K562 (cell line): ENCODE data around the gene CALR3. TPM values are rescaled to one million over a fixed set of nuclear protein-coding genes. Genes with fewer than 3 reads are reported as not detected.

Source experiments
- ATAC-seq: fragments of 200-7000 bp; cut with Tn5 transposase; 3 replicates; pipeline ENCODE4 v1.9.1; 2020; ENCODE audit warnings: moderate library complexity
- BruUV-seq: library from RNA; stranded (reverse); fragments of 400-500 nt; replicated peaks from 2 replicates; lab custom pipeline; 2021; lab: Mats Ljungman, UMichigan
- CTCF ChIA-PET: fragments of 300-600 bp; formaldehyde crosslinking; extraction: SDS; loops from one replicate; lab custom pipeline; 2021; ENCODE audit warnings: low intra/inter-chr PET ratio; lab: Yijun Ruan, JAX
- POLR2A ChIA-PET: fragments of 300-600, 350-650 bp; sonication (Branson Sonifier 250); formaldehyde crosslinking; extraction: SDS; loops from one replicate; lab custom pipeline; 2021; ENCODE audit warnings: antibody characterized with exemption, inconsistent platforms; lab: Yijun Ruan, JAX
- DNase-seq, 4 experiments: peaks; one replicate each; pipeline versions ENCODE4 v3.0.0 to v3.0.0-alpha.2; 2011 to 2018; ENCODE audit warnings: low spot score in 3 of 4, mixed read lengths in 3 of 4; ENCODE audit errors: extremely low read depth in 1 of 4
- FAIRE-seq: peaks from 2 replicates; lab custom pipeline; 2011; peaks lifted over from hg19 to GRCh38; lab: Jason Lieb, UNC
- H2AFZ ChIP-seq: 2 replicates; pipeline ENCODE4 v1.6.0; 2011; ENCODE audit warnings: low read depth, low read length, control low read depth, inconsistent platforms
- H3K27ac ChIP-seq: fragments of 200-600 bp; 3 replicates; pipeline ENCODE4 v1.8.0; 2011; ENCODE audit warnings: low read depth, mild to moderate bottlenecking, control low read depth, inconsistent platforms, low read length, moderate library complexity, mixed read lengths; ENCODE audit errors: extremely low read depth
- H3K27me3 ChIP-seq, 2 experiments: fragments of 300-600 bp in 1 of 2; 2 replicates in 1 of 2; 3 replicates in 1 of 2; pipeline versions ENCODE4 v1.6.0 to v1.8.0; 2011; ENCODE audit warnings: inconsistent platforms in 2 of 2, low read length in 2 of 2, mild to moderate bottlenecking in 1 of 2, mixed read lengths in 1 of 2, moderate library complexity in 1 of 2; ENCODE audit not compliant: control insufficient read depth in 2 of 2, insufficient read depth in 2 of 2
- H3K36me3 ChIP-seq: fragments of 300-600 bp; 3 replicates; pipeline ENCODE4 v1.8.0; 2011; ENCODE audit warnings: mild to moderate bottlenecking, low read length, inconsistent platforms; ENCODE audit not compliant: control insufficient read depth, insufficient read depth
- H3K4me1 ChIP-seq, 2 experiments: fragments of 200-600 bp in 1 of 2; replicated peaks in 1 of 2; 2 replicates in 1 of 2; 3 replicates in 1 of 2; pipeline versions ENCODE4 v1.5.1 to v1.8.0; 2011; ENCODE audit warnings: inconsistent platforms in 2 of 2, low read length in 2 of 2, mild to moderate bottlenecking in 1 of 2, mixed read lengths in 1 of 2, moderate library complexity in 1 of 2; ENCODE audit not compliant: control insufficient read depth in 2 of 2, insufficient read depth in 2 of 2
- H3K4me2 ChIP-seq: 2 replicates; pipeline ENCODE4 v1.6.1; 2011; ENCODE audit warnings: low read length, control low read depth, inconsistent platforms, mixed read lengths; ENCODE audit not compliant: insufficient read depth
- H3K4me3 ChIP-seq: fragments of 200-600 bp; sonication (generic), shearing (Covaris generic); 2 replicates; pipeline ENCODE4 v1.5.1; 2016; ENCODE audit warnings: control low read depth, inconsistent platforms
- H3K79me2 ChIP-seq: fragments of 200-600 bp; 3 replicates; pipeline ENCODE4 v1.8.0; 2011; ENCODE audit warnings: low read length, inconsistent platforms; ENCODE audit not compliant: control insufficient read depth, insufficient read depth
- H3K9ac ChIP-seq, 2 experiments: 2 replicates each; pipeline versions ENCODE4 v1.6.0 to v1.6.1; 2011; ENCODE audit warnings: low read depth in 2 of 2, low read length in 2 of 2, control low read depth in 1 of 2, inconsistent platforms in 1 of 2, mild to moderate bottlenecking in 1 of 2, mixed read lengths in 1 of 2; ENCODE audit not compliant: insufficient read depth in 1 of 2
- H3K9me1 ChIP-seq: one replicate; pipeline ENCODE4 v1.6.0; 2011; ENCODE audit warnings: inconsistent platforms, mild to moderate bottlenecking, low read length, moderate library complexity; ENCODE audit not compliant: control insufficient read depth, insufficient read depth
- H3K9me3 ChIP-seq: replicated peaks from 2 replicates; pipeline ENCODE4 v1.5.1; 2011; ENCODE audit warnings: low read depth, low read length, inconsistent platforms; ENCODE audit not compliant: control insufficient read depth, insufficient read depth
- H4K20me1 ChIP-seq: replicated peaks from 2 replicates; pipeline ENCODE4 v1.6.1; 2011; ENCODE audit warnings: low read length, inconsistent platforms, mixed read lengths; ENCODE audit not compliant: control insufficient read depth, insufficient read depth
- FOXP1 ChIP-seq: sonication (generic); formaldehyde crosslinking; IDR thresholded peaks from 2 replicates; pipeline ENCODE4 v1.8.0; 2022; ENCODE audit warnings: mild to moderate bottlenecking, missing genetic modification reagents
- GATAD2A ChIP-seq: fragments of 450-650 bp; IDR thresholded peaks from 2 replicates; pipeline ENCODE4 v1.6.1; 2017
- NR3C1 ChIP-seq: sonication (generic); formaldehyde crosslinking; IDR thresholded peaks from 2 replicates; pipeline ENCODE4 v1.8.1; 2022; ENCODE audit warnings: missing genetic modification reagents
- POLR2A ChIP-seq: fragments of 450-650 bp; conservative IDR thresholded peaks from 2 replicates; pipeline ENCODE4 v1.6.1; 2016
- POLR2G ChIP-seq: fragments of 200-400 bp; formaldehyde crosslinking; IDR thresholded peaks from 2 replicates; pipeline ENCODE4 v1.6.1; 2017; ENCODE audit warnings: low read depth, mild to moderate bottlenecking, antibody characterized with exemption, low read length, moderate library complexity
- RBFOX2 ChIP-seq: fragments of 200-400 bp; formaldehyde crosslinking; IDR thresholded peaks from 2 replicates; pipeline ENCODE4 v1.6.1; 2017; ENCODE audit warnings: low read depth, mild to moderate bottlenecking, low read length, moderate library complexity
- RBM22 ChIP-seq: fragments of 200-400 bp; formaldehyde crosslinking; IDR thresholded peaks from 2 replicates; pipeline ENCODE4 v1.6.1; 2018; ENCODE audit warnings: low read length, low read depth; ENCODE audit not compliant: poor library complexity, severe bottlenecking
- ZKSCAN3 ChIP-seq: fragments of 250-450 bp; sonication (Bioruptor Pico); IDR thresholded peaks from 2 replicates; pipeline ENCODE4 v1.4.0; 2020
- WGBS: fragments of 100-300 bp; shearing (Covaris generic); methylation state at CpG from one replicate; pipeline ENCODE4 v1.1.6; 2016; ENCODE audit warnings: low coverage, mixed read lengths; ENCODE audit not compliant: insufficient coverage; ENCODE audit errors: missing lambda C conversion rate; 5-methylcytosine and 5-hydroxymethylcytosine counted together
- in situ Hi-C: fragments of 300-500 bp; cut with MboI; formaldehyde crosslinking; loops from 4 replicates; pipeline ENCODE4 v1.15.0; 2018; ENCODE audit warnings: inconsistent platforms, mixed read lengths
- intact Hi-C: fragments of 100-400 bp; cut with micrococcal nuclease; formaldehyde crosslinking; loops from 2 replicates; pipeline ENCODE4 v1.14.2; 2022
- polyA plus RNA-seq, 8 experiments: library from polyadenylated mRNA; depleted of rRNA in 4 of 8; stranded (reverse) in 5 of 8; unstranded in 3 of 8; fragments of >200 nt; fragmentation: Nextera tagmentation in 2 of 8; fragmentation: Illumina TruSeq in 1 of 8; extraction: Ambion mirVana in 2 of 8; extraction: Trizol in 1 of 8; gene quantifications; 2 replicates each; pipeline versions ENCODE4 v1.2.1 to v1.2.3, GENCODE V29; 2011 to 2014; ENCODE audit warnings: inconsistent platforms in 1 of 8, missing spikeins in 1 of 8
- total RNA-seq, 7 experiments: library from RNA; depleted of rRNA in 6 of 7; stranded (reverse); fragments of >200 nt in 6 of 7; fragmentation: Illumina TruSeq in 2 of 7; extraction: Trizol in 2 of 7; gene quantifications; 2 replicates each; pipeline versions ENCODE4 v1.2.1 to v1.2.3, GENCODE V29; 2011 to 2021; ENCODE audit warnings: low replicate concordance in 1 of 7

The CALR3 gene
- total and polyA plus RNA-seq, 9 of the 15 experiments (the other 6 are each of a cell fraction or from before 2014, with no cell fraction given), result 0.15 to 0.41 (median 0.22) TPM; not detected in 4

DNA sequence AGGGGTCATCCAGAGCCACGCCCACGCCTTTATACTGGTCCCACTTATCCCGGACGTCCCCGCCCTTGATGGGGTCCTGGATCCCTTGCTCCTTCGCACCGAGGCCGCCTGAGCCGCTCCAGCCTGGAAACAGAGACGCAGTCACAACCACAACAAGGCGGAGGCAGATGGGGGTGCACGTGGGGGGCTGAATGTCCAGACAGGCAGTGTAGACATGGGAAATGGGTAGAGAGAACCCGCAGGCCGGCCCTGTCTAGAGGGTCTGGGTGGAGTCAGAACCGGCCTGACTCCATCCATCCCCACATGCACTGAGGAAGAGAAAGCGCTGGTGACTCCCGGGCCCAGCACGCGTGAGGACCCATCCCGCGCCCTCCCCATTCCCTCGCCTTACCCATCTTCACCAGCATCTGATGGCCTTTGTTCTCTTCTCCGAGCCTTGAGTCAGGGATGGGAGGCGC, 23.3 kb upstream of the CALR3 start:
- WGBS, result 93% methylated on average over 21 of the region's 24 CpGs
- Histone ChIP-seq H3K27me3 (no peaks in the 10 kb centered on the region), H2AFZ (no peak overlapping the region), H3K36me3 (peaks cover 83% of the 10 kb centered on the region), H3K4me3 (no peak overlapping the region), H3K9ac (no peak overlapping the region), H4K20me1 (peaks cover 9% of the 10 kb centered on the region; the same call in 1 of the 2 replicates), H3K27ac (no peak overlapping the region), H3K9me1 (no peaks in the 10 kb centered on the region), H3K4me2 (no peak overlapping the region), H3K79me2 (no peaks in the 10 kb centered on the region), H3K9me3 (no peaks in the 10 kb centered on the region), H3K4me1 (peaks cover 0 to 14% of the 10 kb centered on the region in 2 experiments; a peak in 2 of 5 replicates)
- POLR2A ChIA-PET, result interaction anchor here (0.9 to 1.0 kb wide), 2 partner anchors 11 to 111 kb away, joined by 3 to 4 read pairs; no protein-coding TSS in a partner anchor
- FAIRE-seq, result no peak
- no TSS peak for BruUV-seq
- TF ChIP-seq FOXP1 (CRISPR knock-in tag), result no peak
- no peak for TF ChIP-seq GATAD2A
- TF ChIP-seq RBFOX2, result peak; percentile 56; the same call in 1 of the 2 replicates
- TF ChIP-seq ZKSCAN3 (CRISPR knock-in tag), result no peak
- peak; percentile 65 for TF ChIP-seq POLR2G
- peak; percentile 26 for TF ChIP-seq RBM22
- peak; percentile 5; the same call in 1 of the 2 replicates for TF ChIP-seq POLR2A
- TF ChIP-seq NR3C1 (CRISPR knock-in tag), result no peak
- CTCF ChIA-PET, result no interaction called here
- ATAC-seq, result no peak
- DNase-seq, result peak in 1 of 4 experiments; percentile 31
- in situ Hi-C loops, result no loop called here
- intact Hi-C loops, result no loop called here
